ENCODE results near the gene FPR2. TPM values are rescaled to one million over a fixed set of nuclear protein-coding genes. Genes with fewer than 3 reads are reported as not detected.

The FPR2 gene
- total and polyA plus RNA-seq, 2 donors (not counting 3 experiments of a cell fraction or from before 2014, with no cell fraction given), result not detected

DNA sequence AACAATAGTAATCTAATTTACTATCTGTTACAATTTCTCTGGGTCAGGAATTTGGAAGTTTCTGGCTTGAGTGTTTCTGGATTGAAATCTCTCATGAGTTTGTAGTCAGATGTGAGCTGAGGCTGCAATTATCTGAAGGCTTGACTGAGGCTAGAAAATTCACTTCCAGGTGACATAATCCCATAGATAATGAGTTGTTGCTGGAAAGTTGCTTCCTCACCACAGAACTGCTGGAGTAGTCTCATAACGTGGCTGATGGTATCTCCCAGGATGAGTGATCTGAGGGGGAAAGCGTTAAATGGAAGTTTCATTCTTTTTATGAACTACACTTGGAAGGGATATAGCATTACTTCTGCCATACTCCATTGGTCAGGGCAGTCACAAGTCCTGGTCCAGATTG, 18.7 kb downstream of the FPR2 start:
- CTCF ChIA-PET, result interaction anchor here (1.1 kb wide), 1 partner anchor 306 kb away, joined by 4 read pairs; no protein-coding TSS in a partner anchor
- Histone ChIP-seq H3K4me2 (ENCODE audit: insufficient read depth, low read length) (no peak overlapping the region), H3K9ac (replicated peaks; ENCODE audit: extremely low read depth, insufficient read depth, low read length) (no peak overlapping the region), H3K79me2 (ENCODE audit: control insufficient read depth, insufficient read depth, low read length) (no peaks in the 10 kb centered on the region), H4K20me1 (replicated peaks; ENCODE audit: control insufficient read depth, extremely low read depth, insufficient read depth, low read length) (no peaks in the 10 kb centered on the region), H2AFZ (ENCODE audit: low read depth, low read length) (no peak overlapping the region), H3K9me3 (replicated peaks; ENCODE audit: control insufficient read depth, insufficient read depth, low read length) (no peaks in the 10 kb centered on the region), H3K9me1 (replicated peaks; ENCODE audit: control insufficient read depth, extremely low read depth, insufficient read depth, low read length) (no peaks in the 10 kb centered on the region), H3K4me3 (replicated peaks in 1 of 3; ENCODE audit: insufficient read depth in 1 of 3, low read depth in 1 of 3, low read length in 3 of 3) (no peak overlapping the region), H3K4me1 (ENCODE audit: control insufficient read depth, extremely low read depth, insufficient read depth, low read length) (no peaks in the 10 kb centered on the region), H3K27me3 (ENCODE audit: control insufficient read depth in 2 of 2, insufficient read depth in 2 of 2, low read length in 2 of 2) (no peaks in the 10 kb centered on the region), H3K27ac (ENCODE audit: insufficient read depth, low read depth, low read length) (no peak overlapping the region), H3K36me3 (ENCODE audit: control insufficient read depth in 2 of 2, extremely low read depth in 1 of 2, insufficient read depth in 2 of 2, low read length in 2 of 2) (no peaks in the 10 kb centered on the region)
- FAIRE-seq, result no peak
- TF ChIP-seq MYC (IDR thresholded peaks at IDR 0.05; ENCODE audit: low read depth, low read length), result no peak
- TF ChIP-seq, protein P1, sequence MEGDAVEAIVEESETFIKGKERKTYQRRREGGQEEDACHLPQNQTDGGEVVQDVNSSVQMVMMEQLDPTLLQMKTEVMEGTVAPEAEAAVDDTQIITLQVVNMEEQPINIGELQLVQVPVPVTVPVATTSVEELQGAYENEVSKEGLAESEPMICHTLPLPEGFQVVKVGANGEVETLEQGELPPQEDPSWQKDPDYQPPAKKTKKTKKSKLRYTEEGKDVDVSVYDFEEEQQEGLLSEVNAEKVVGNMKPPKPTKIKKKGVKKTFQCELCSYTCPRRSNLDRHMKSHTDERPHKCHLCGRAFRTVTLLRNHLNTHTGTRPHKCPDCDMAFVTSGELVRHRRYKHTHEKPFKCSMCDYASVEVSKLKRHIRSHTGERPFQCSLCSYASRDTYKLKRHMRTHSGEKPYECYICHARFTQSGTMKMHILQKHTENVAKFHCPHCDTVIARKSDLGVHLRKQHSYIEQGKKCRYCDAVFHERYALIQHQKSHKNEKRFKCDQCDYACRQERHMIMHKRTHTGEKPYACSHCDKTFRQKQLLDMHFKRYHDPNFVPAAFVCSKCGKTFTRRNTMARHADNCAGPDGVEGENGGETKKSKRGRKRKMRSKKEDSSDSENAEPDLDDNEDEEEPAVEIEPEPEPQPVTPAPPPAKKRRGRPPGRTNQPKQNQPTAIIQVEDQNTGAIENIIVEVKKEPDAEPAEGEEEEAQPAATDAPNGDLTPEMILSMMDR (IDR thresholded peaks at IDR 0.05; ENCODE audit: extremely low read depth in 1 of 2, insufficient read depth in 1 of 2, low read depth in 1 of 2, low read length in 2 of 2), result no peak
- TF ChIP-seq FOS (IDR thresholded peaks at IDR 0.05; ENCODE audit: borderline replicate concordance, insufficient read depth, low read length), result no peak
- TF ChIP-seq POLR2AphosphoS5 (IDR thresholded peaks at IDR 0.05; ENCODE audit: insufficient read depth, low read depth, low read length), result no peak
- TF ChIP-seq GATA2 (IDR thresholded peaks at IDR 0.05; ENCODE audit: insufficient read depth, insufficient read length, low read depth, low read length), result no peak
- TF ChIP-seq, protein P2, sequence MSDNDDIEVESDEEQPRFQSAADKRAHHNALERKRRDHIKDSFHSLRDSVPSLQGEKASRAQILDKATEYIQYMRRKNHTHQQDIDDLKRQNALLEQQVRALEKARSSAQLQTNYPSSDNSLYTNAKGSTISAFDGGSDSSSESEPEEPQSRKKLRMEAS (IDR thresholded peaks at IDR 0.05; ENCODE audit: insufficient read depth, insufficient read length), result no peak
- TF ChIP-seq EZH2 (IDR thresholded peaks at IDR 0.05; ENCODE audit: borderline replicate concordance, low read depth, low read length, severe bottlenecking), result no peak
- TF ChIP-seq POLR2A (IDR thresholded peaks at IDR 0.05; ENCODE audit: low read depth, low read length), result no peak
- no peak for TF ChIP-seq JUN (IDR thresholded peaks at IDR 0.05; ENCODE audit: borderline replicate concordance, insufficient read depth, insufficient read length, low read depth)
- intact Hi-C loops (cut with micrococcal nuclease) (loop anchor here (2.0 kb wide), 3 partner anchors 123 to 457 kb away; no protein-coding TSS in a partner anchor), dilution Hi-C loops (cut with MboI; ENCODE audit: extremely low pct_ligation_motif_present, low sequenced_read_pairs) (no loop called here)
- BruUV-seq (replicated peaks), result no TSS peak
- no peak for DNase-seq (ENCODE audit: low read depth, low spot score)
- POLR2A ChIA-PET, result no interaction called here

Measured in endothelial cell of umbilical vein (primary cell).